CD4-positive, alpha-beta T cell treated with Interleukin-4 for 4 hours (primary cell): ENCODE data around the gene ELF4.

Experiments used
- DNase-seq: peaks from one replicate; pipeline ENCODE4 v3.0.0-alpha.2; 2020

Gene ELF4

GRCh38 chrX:130034178-130034577 is 76.1 kb downstream of the ELF4 start:
- no peak for DNase-seq

- DNase-seq, result no peak
These were observed 77.7 kb downstream of the ELF4 start for GRCh38 chrX:130032552-130032951.

GRCh38 chrX:130030826-130031225 is 79.5 kb downstream of the ELF4 start:
- no peak for DNase-seq

GRCh38 chrX:130028196-130028595 is 82.1 kb downstream of the ELF4 start:
- DNase-seq, result peak; percentile 40

GRCh38 chrX:130027569-130027968 is 82.7 kb downstream of the ELF4 start:
- no peak for DNase-seq

- DNase-seq, result no peak
These were observed 85.0 kb downstream of the ELF4 start for GRCh38 chrX:130025256-130025655.

GRCh38 chrX:130024127-130024526 is 86.2 kb downstream of the ELF4 start:
- DNase-seq, result peak; percentile 80

GRCh38 chrX:130020661-130021324 is 89.5 kb downstream of the ELF4 start:
- DNase-seq, result no peak

- DNase-seq, result no peak
These were observed 92.2 kb downstream of the ELF4 start for GRCh38 chrX:130018143-130018542.

- DNase-seq, result no peak
These were observed 95.1 kb downstream of the ELF4 start for GRCh38 chrX:130015181-130015580.
